ENCODE results near the gene COL18A1.
"Not testable (repeated sequence)": the region's sequence is repeated elsewhere in the genome, so short reads cannot be mapped to it uniquely, and the experiment has no call there.

The COL18A1 gene
- 0.47 to 5.8 (median 0.97) reads per million in 17 experiments for total RNA-seq

- DNase-seq: peak; percentile 4 to 64 (median 26)
Observed at GRCh38 chr21:45404730-45405270, at the start of gene COL18A1. Gene COL18A1 (plus strand): TSS chr21:45405165. CDS start chr21:45405231, 66 bp downstream.

- DNase-seq: peak in 1 of 4 experiments; percentile 15
Observed at GRCh38 chr21:45355573-45355972, 49.4 kb upstream of the COL18A1 start.

GRCh38 chr21:45356251-45356650 lies 48.7 kb upstream of the COL18A1 start:
- DNase-seq: no peak

- DNase-seq: peak in 1 of 4 experiments; percentile 9
Observed at GRCh38 chr21:45356653-45357435, 48.1 kb upstream of the COL18A1 start.

- no peak for DNase-seq
Observed at GRCh38 chr21:45357436-45358260, 47.3 kb upstream of the COL18A1 start.

GRCh38 chr21:45358261-45358670 lies 46.7 kb upstream of the COL18A1 start:
- no peak for DNase-seq

GRCh38 chr21:45358711-45359310 lies 46.2 kb upstream of the COL18A1 start:
- no peak for DNase-seq

- no peak for DNase-seq
Observed at GRCh38 chr21:45359451-45360217, 45.3 kb upstream of the COL18A1 start.

GRCh38 chr21:45361033-45361997 lies 43.6 kb upstream of the COL18A1 start:
- DNase-seq: no peak

- DNase-seq: no peak
Observed at GRCh38 chr21:45362077-45362747, 42.8 kb upstream of the COL18A1 start.

- no peak for DNase-seq
Observed at GRCh38 chr21:45362748-45363145, 42.2 kb upstream of the COL18A1 start.

- DNase-seq: not testable (repeated sequence)
Observed at GRCh38 chr21:45363272-45363671, 41.7 kb upstream of the COL18A1 start.

- DNase-seq: peak; percentile 64 to 83 (median 74)
Observed at GRCh38 chr21:45363921-45364467, 41.0 kb upstream of the COL18A1 start.

- no peak for DNase-seq
Observed at GRCh38 chr21:45364468-45365185, 40.3 kb upstream of the COL18A1 start.

- DNase-seq: no peak
Observed at GRCh38 chr21:45365186-45365607, 39.8 kb upstream of the COL18A1 start.

GRCh38 chr21:45365608-45366241 lies 39.2 kb upstream of the COL18A1 start:
- no peak for DNase-seq

- DNase-seq: no peak
Observed at GRCh38 chr21:45366476-45366875, 38.5 kb upstream of the COL18A1 start.

GRCh38 chr21:45366931-45367401 lies 38.0 kb upstream of the COL18A1 start:
- no peak for DNase-seq

All from suppressor macrophage (primary cell).